ENCODE results near the gene PSMC5. TPM values are rescaled to one million over a fixed set of nuclear protein-coding genes. Genes with fewer than 3 reads are reported as not detected.

Gene PSMC5
- total RNA-seq, 1 experiment from 2014 or later: 145 TPM

GRCh38 chr17:63823659-63824331 lies 3.4 kb upstream of the PSMC5 start:
- TF ChIP-seq CTCF (IDR thresholded peaks at IDR 0.05) (no peak), REST (IDR thresholded peaks at IDR 0.05; ENCODE audit: insufficient read depth in 1 of 2, low read depth in 2 of 2, low read length in 1 of 2) (no peak), POLR2AphosphoS5 (IDR thresholded peaks at IDR 0.05; ENCODE audit: low read depth, low read length) (no peak), TCF7L2 (IDR thresholded peaks at IDR 0.05; ENCODE audit: low read depth, low read length) (no peak), SIN3A (IDR thresholded peaks at IDR 0.05; ENCODE audit: borderline replicate concordance, insufficient read depth, low read depth, low read length) (no peak)
- DNase-seq (ENCODE audit: low read depth, low spot score) (no peak), ATAC-seq (no peak)
- H3K4me1 ChIP-seq (ENCODE audit: control insufficient read depth, insufficient read depth, low read length): peaks cover 10% of the 10 kb centered on the region
- no peaks in the 10 kb centered on the region for H3K27me3 ChIP-seq (ENCODE audit: control insufficient read depth, insufficient read depth, low read length)
- CTCF ChIA-PET: no interaction called here
- in situ Hi-C loops (cut with HindIII; ENCODE audit: low pct_unique_long_range_greater_than_20kb, low sequenced_read_pairs) (no loop called here), intact Hi-C loops (cut with micrococcal nuclease; ENCODE audit: unreplicated experiment) (no loop called here)
- no peak overlapping the region for H3K27ac ChIP-seq (ENCODE audit: low read length)
- no TSS peak for BruUV-seq (replicated peaks)
- no peaks in the 10 kb centered on the region for H3K9me3 ChIP-seq (ENCODE audit: control insufficient read depth, insufficient read depth, low read depth, low read length)
- peaks cover 43% of the 10 kb centered on the region for H3K36me3 ChIP-seq (ENCODE audit: control insufficient read depth, insufficient read depth, low read length)
- POLR2A ChIA-PET: no interaction called here
- H3K4me3 ChIP-seq (ENCODE audit: low read depth in 2 of 2, low read length in 2 of 2): no peak overlapping the region

GRCh38 chr17:63824362-63824761 lies 2.9 kb upstream of the PSMC5 start:
- no peak for TF ChIP-seq TCF7L2 (IDR thresholded peaks at IDR 0.05; ENCODE audit: low read depth, low read length)
- no peak for TF ChIP-seq CTCF (IDR thresholded peaks at IDR 0.05)
- no peak for TF ChIP-seq SIN3A (IDR thresholded peaks at IDR 0.05; ENCODE audit: borderline replicate concordance, insufficient read depth, low read depth, low read length)
- TF ChIP-seq REST (IDR thresholded peaks at IDR 0.05; ENCODE audit: insufficient read depth in 1 of 2, low read depth in 2 of 2, low read length in 1 of 2): no peak
- no peak for TF ChIP-seq POLR2AphosphoS5 (IDR thresholded peaks at IDR 0.05; ENCODE audit: low read depth, low read length)
- intact Hi-C loops (cut with micrococcal nuclease; ENCODE audit: unreplicated experiment): no loop called here
- in situ Hi-C loops (cut with HindIII; ENCODE audit: low pct_unique_long_range_greater_than_20kb, low sequenced_read_pairs): no loop called here
- Histone ChIP-seq H3K4me3 (ENCODE audit: low read depth in 2 of 2, low read length in 2 of 2) (no peak overlapping the region), H3K4me1 (ENCODE audit: control insufficient read depth, insufficient read depth, low read length) (peaks cover 15% of the 10 kb centered on the region), H3K27me3 (ENCODE audit: control insufficient read depth, insufficient read depth, low read length) (no peaks in the 10 kb centered on the region), H3K36me3 (ENCODE audit: control insufficient read depth, insufficient read depth, low read length) (peaks cover 41% of the 10 kb centered on the region), H3K9me3 (ENCODE audit: control insufficient read depth, insufficient read depth, low read depth, low read length) (no peaks in the 10 kb centered on the region), H3K27ac (ENCODE audit: low read length) (no peak overlapping the region)
- ATAC-seq: no peak
- no peak for DNase-seq (ENCODE audit: low read depth, low spot score)
- POLR2A ChIA-PET: no interaction called here
- no TSS peak for BruUV-seq (replicated peaks)
- CTCF ChIA-PET: no interaction called here

All from Panc1 (cell line).